HS-27A (cell line): ENCODE data around the gene RASSF10.

Source experiments
- DNase-seq: peaks from one replicate; pipeline ENCODE4 v3.0.0-alpha.2; 2012; ENCODE audit warnings: low read depth, missing footprints

Gene RASSF10

DNA sequence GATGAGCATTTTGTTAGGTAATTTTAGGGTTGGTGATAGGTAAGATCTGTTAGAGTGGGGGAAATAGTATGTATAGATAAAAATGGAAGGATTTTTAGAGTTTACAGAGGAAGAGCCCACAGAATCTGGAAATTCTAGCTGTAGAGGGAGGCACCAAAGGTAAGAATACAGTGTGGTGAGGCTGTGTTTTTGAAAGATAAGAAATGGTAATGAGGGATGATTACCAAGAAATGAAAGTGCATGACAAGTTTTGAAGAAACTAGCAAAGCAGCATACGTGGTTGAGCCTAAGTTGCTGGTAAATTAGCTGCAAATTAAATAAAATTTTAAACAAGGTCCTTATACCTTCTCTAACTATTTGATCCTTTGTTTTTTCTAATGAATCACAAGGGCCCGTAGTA lies 14.6 kb upstream of the RASSF10 start:
- no peak for DNase-seq

DNA sequence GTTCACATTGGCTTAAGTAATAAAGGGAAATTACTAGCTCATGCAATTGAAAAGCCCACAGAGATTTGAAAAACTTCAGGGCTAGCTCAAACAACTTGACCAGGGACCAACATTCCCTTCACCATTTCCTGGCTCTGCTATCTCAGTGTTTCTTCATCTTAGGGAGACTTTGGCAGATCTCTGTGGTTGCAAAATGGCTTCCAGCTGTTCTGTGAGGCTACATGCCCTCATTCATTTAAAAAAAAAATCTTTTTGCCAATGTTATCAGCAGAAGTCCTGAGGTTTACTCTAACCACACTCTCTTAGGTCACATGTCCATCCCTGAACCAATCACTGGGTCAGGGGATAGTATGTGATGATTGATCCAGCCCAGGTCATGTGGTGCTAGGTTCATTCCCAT lies 13.9 kb upstream of the RASSF10 start:
- no peak for DNase-seq

DNA sequence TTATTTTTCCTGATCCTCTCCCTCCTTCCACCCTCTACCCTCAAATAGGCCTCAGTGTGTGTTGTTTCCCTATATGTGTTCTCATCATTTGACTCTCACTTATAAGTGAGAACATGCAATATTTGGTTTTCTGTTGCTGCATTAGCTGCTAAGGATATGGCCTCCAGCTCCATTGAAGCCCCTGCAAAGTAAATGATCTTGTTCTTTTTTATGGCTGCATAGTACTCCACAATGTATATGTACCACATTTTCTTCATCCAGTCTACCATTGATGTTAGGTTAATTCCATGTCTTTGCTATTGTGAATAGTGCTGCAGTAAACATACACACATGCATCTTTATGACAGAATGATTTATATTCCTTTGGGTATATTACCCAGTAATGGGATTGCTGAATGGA lies 13.3 kb upstream of the RASSF10 start:
- DNase-seq, result no peak

DNA sequence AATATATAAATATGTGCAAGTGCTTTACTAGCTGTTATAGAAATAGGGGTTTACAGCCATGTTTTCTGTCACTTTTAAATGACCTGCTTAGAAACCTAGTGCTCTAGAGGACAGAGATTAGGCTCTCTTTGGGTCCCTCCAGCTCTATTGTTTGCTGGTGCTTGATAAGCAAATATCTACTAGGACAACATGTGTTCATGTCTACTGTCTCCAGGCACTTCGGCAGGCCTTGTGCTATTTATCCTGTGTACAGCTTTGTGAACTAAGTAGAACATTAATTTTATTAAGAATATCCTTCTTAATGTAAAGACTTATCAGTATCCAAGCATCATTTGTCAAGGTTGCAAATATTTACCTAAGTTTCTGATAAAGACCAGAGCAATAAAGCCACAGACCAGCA lies 11.9 kb upstream of the RASSF10 start:
- DNase-seq, result no peak

DNA sequence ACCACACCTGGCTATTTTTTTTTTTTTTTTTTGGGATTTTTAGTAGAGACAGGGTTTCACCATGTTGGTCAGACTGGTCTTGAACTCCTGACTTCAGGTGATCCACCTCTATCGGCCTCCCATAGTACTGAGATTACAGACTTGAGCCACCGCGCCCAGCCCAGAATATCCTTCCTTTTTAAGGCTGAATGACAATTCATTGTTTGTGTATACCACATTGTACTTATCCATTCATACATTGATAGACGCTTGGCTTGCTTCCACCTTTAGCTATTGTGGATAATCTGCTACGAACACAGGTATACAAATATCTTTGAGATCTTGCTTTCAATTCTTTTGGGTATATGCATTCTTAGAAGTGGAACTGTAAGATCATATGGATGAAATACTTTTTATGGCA lies 10.8 kb upstream of the RASSF10 start:
- no peak for DNase-seq

DNA sequence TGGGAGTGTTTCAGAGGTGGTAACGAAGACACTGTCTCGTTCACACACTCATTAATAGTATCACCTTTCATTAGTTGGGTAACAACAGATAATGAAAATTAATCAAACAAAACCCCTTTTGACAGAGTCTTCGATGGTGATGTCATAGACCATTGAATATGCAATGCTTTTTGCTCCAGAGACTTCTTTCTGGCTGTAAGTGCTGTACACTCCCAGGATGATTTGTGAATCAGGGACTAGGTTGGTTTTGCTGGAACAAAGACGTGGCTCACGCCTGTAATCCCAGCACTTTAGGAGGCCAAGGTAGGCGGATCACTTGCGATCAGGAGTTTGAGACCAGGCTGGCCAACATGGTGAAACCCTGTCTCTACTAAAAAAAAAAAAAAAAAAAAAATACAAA lies 9.5 kb upstream of the RASSF10 start:
- no peak for DNase-seq

DNA sequence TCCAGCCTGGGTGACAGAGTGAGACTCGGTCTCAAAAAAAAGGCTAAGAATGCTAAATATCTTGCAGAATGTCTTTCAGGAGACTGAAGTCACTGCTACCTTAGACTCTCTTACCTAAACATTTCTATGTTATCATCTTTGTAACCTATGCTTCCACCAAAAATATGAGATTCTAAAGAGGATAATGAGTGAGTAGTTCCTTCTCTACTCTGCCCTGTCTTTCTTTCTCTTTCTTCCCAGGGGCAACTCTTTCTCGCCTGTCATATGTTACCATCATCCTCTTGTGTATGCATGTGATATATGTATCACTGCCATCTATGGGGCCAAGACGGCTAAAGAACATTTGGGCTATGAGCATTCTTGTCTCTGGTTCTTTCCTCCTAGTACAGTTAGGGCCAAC lies 9.0 kb upstream of the RASSF10 start:
- DNase-seq, result no peak

DNA sequence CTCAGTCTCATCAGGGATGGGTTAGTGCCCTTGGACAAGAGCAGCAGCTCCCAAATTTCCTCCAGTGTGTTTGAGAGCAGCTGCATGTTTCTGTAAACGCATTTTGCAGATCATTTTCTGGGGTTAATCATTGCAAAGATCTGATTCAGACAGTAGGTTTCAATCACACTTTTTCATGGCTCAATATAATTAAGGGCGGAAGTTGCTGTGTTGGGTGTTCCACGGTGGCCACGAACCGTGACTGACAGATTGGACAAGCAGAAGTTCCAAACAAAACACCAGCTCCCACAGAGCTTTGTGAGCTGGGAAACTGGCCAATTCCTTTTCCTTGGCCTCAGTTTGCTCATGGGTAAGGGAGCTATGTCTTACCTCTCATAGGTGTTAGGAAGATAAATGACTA lies 8.4 kb upstream of the RASSF10 start:
- DNase-seq, result no peak

DNA sequence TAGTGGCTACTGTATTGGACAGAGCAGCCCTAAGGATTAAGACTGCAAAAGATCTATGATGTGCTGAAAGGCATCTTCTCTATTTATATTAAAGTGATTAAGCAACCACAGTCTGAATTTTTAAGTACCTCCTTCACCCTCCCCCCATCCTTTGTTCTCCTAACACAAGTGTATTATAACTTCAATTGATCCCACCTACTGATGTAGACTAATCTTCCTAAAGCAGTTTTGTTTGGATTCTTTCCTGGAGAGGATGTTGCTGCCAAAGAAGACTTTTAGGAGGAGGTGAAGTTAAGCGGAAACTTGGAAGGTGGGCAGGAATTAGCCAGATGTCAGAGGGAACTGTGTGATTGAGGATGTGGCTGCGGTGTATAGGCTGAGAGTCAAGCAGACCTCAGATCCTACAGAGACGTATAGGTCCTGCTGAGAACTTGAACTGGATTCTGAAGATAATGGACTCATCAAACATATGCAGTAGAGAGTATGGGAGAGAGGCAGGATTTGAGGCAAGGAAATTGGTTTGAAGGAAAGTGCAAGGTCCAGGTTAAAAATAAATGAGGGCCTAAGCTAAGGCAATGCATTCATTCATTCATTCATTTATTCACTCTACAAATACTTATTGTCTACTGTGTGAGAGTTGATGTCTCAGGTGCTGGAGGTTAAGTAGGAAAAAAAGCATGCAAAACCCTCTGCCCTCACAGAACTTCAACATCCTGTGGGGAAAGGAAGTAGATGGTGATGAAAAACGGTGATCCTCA lies 5.2 kb upstream of the RASSF10 start:
- DNase-seq, result no peak

DNA sequence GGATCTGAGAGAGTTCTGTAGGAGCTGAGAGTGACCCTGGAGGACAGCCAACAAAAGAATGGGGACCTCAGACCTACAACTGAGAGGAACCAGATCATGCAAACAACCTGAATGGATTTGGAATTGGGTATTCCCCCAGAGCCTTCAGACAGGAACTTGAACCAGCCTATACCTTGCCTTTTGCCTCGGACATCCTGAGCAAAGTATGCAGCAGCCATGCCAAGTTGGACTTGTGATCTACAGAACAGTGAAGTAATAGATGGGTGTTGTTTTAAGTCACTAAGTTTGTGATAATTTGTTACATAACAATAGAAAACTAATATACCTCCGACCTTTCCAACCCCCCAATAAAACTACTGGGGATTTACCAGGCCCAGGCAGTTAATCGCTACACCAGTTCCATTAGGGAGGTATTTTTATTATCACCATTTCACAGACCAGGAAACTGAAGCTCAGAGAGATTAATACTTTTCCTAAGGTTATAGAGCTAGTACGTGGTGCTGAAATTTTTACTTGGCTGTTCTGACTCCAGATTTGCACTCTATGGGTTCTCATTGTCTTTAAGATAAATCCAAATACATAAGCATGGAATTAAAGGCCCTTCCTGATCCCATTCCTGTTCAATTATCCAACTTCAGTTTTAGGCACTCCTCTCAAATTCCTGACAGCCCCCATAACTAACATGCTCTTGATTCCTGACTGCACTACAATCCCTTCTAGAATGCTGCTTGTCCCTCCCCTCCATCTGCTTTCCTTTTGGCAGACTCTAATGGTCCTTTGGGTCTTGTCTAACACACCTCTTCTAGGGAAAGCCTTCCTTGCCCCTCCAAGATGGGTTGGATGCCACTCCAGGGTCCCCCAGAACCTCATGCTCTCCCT lies 1.7 kb upstream of the RASSF10 start:
- no peak for DNase-seq

DNA sequence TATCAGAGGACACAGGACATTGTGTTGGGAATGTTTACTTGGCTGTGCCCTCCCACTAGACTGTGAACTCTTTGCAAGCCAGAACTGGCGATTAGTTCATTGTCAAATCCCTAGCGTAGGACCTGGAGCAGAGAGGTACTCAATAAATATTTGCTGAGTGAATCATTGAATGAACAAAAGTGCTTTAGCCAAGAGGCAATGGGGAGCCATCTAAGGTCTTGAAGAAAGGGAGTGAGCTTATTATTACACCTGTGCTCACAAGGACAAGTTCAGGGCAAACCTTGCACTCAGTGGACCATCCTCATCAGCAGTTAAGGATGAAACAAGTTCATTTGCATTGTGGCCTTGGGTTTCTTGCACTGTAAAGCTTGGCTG lies 1.1 kb upstream of the RASSF10 start:
- no peak for DNase-seq

DNA sequence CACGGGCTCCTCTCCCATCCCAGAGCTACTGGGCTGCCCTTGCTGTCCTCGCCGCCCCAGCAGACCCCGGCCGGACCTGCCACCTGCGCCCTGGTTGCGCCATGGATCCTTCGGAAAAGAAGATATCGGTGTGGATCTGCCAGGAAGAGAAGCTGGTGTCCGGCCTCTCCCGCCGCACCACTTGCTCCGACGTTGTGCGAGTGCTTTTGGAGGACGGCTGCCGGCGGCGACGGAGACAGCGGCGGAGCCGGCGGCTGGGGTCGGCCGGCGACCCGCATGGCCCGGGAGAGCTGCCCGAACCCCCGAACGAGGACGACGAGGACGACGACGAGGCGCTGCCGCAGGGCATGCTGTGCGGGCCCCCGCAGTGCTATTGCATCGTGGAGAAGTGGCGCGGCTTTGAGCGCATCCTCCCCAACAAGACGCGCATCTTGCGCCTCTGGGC lies 382 bp downstream of the RASSF10 start:
- DNase-seq, result no peak

DNA sequence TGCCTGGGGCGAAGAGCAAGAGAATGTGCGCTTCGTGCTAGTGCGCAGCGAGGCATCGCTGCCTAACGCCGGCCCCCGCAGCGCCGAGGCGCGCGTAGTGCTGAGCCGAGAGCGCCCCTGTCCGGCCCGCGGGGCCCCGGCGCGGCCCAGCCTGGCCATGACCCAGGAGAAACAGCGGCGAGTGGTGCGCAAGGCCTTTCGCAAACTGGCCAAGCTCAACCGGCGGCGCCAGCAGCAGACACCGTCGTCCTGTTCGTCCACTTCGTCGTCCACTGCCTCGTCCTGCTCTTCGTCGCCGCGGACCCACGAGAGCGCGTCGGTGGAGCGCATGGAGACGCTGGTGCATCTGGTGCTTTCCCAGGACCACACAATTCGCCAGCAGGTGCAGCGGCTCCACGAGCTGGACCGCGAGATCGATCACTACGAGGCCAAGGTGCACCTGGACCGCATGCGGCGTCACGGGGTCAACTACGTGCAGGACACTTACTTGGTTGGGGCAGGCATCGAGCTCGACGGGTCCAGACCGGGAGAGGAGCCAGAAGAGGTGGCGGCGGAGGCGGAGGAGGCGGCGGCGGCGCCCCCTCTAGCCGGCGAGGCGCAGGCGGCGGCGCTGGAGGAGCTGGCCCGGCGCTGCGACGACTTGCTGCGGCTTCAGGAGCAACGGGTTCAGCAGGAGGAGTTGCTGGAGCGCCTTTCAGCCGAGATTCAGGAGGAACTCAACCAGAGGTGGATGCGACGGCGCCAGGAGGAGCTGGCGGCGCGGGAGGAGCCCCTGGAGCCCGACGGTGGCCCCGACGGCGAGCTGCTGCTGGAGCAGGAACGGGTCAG lies 1.0 kb downstream of the RASSF10 start:
- DNase-seq, result no peak

DNA sequence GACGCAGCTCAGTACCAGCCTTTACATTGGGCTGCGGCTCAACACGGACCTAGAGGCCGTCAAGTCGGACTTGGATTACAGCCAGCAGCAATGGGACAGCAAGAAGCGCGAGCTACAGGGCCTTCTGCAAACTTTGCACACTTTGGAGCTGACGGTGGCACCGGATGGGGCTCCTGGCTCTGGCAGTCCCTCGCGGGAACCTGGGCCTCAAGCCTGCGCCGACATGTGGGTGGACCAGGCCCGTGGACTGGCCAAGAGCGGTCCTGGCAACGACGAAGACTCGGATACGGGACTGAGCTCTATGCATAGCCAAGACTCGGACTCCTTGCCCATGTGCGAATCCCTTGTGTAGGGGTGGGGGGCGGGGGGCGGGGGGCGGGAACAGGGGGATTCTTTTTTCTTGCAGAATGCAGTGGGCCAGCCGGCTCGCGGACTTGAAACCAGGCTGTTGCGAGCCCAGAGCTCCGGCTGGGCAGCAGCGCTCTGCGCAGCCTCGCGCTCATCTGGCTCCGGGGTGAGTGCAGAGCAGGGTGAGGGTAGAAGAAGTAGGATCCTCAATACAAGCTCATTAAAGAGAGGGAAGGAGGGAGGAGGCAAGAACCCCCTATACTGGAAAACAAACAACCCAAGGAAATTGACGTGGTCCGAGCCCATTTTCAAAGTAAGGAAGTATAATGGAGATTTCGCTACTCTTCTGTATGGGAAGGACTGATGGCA lies 1.8 kb downstream of the RASSF10 start:
- DNase-seq, result no peak

DNA sequence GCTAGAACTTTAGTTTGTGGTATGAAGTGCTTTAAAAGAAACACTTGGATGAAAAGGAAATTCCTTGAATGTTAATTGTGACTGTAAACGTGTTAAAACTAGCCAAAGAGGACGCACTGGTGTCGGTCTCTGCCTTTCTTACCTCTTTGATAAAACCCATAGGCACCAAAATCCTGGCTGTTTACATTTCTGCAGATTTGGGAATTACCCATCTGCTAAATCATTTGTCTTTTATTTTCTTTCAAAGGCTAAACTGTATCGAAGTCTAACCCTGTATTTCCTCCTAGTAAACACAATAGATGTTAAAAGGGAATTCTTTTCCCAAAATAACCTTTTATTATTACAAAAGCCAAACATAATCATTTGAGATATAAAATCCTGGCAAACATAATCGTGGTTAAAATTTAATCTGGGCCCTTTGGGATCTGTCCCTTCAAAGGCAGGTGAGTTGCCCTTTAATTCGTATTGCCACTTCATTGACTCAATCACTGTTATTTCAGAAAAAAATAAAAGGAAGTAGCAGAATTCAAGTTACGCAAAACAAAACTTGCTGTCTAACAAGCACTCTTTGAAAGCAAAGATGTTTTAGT lies 2.4 kb downstream of the RASSF10 start:
- DNase-seq, result no peak

DNA sequence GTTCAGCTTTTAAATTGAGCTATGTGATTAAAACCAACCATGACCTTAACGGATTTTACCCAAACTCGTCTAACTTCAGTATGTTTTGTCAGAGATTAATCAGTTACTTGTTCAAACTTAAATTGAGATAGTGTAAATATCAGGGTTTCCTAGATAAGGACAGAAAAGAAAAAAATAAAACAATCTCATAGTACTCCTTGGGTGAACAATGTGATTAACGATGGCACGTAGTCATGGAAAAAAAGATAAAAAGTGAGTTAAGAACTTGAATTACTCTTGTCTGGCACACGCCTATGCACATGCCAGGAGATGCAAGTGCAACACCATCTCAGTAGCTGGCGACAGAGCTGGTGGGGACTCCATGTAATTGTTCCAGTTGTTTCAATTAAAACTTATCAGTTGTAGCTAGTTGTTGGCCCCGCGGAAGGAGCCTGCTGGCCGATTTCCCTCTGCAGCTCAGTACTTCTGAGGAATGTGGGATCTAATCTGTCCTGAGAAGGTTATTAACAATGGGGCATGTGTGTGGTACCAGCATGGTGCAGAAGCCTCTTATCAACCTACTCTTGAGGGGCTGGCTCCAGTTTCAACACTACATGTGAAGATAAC lies 3.0 kb downstream of the RASSF10 start:
- no peak for DNase-seq

DNA sequence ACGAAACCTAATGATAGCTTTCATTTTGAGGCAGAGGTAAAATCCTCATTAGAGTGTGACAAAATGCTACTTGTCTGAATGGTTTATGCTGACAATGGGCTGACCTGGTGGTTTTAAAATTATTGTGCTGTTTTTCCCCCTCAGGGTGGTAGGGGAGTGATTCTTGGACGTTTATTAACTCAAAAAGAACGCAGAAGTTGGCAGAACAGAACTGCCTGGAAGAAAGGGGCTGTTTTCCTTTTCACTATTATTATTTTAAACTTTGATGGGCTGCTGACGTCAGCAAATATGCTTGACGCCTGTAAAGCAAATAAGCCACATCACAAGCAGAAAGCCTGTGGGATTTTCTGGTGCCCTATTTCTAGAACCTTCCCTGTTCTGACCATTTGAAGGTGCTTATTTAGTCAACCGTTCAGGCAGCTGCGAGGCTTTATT lies 4.0 kb downstream of the RASSF10 start:
- DNase-seq, result no peak

DNA sequence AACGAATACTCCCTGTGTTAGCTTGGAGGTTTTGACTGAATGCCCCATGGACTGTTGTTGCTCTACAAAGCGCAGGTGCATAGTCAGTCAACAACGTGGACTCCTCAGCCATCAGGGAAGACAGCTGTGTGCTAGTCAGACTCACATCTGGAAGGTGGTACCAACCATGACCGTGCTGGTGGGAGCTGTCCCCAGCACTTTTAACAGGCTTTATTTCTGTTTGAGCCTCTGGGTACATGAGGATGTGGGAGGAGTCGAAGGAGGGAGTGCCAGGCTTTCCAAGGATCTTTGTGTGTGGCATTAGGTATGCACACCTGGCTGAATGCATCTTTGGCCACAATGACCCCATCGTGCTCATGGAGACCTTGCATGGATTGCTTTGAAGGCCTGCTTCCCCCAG lies 6.6 kb downstream of the RASSF10 start:
- DNase-seq, result no peak

DNA sequence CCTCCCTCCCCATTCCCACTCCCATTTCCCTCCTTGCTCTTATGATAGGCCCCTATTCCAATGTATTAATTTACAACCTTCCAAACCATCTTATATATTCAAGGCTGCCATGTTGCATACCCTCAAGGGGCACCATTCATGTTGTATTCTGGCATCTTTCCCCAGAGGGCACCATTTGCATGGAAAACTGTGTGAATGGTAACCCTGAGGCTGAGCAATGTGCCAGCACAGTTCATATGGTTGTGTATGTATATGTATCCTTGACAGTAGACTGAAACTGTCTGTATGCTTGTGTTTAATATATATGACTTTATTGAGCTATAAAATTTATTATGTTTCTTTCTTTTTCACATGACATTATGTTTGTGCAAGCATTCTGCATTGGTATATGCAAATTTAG lies 7.3 kb downstream of the RASSF10 start:
- peak; percentile 9 for DNase-seq

DNA sequence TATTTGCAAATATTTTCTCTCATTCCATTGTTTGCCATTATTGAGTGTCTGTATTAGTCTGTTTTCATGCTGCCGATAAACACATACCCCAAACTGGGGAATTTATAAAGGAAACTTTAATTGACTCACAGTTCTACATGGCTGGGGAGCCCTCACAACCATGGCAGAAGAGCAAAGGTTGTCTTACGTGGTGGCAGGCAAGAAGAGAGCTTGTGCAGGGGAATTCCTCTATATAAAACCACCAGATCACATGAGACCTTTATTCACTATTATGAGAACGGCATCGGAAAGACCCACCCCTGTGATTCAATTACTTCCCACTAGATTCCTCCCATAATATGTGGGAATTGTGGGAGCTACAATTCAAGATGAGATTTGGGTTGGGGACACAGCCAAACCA lies 10.2 kb downstream of the RASSF10 start:
- no peak for DNase-seq

DNA sequence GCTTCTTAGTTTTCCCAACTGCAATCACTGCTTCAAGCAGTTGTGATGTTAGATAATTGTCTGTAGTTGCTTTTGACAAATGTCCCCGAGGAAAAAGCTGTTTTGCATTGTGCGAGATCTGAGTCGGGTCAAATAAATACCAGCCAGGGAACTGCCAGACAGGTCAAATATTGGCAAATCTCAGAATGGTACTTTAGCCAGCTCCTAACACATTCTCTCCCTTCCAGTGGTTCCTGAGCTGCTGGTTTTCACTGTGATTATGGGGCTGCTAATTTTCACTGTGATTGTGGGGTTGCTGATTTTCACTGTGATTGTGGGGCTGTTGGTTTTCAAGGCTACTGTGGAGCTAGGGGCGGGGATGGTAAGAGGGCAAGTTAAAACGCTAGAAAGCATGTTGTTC lies 14.3 kb downstream of the RASSF10 start:
- no peak for DNase-seq
